SK-N-MC (cell line): ENCODE data around the gene SATB2.

Experiments used
- EZH2 ChIP-seq: fragments of 200-600 bp; sonication (generic); IDR thresholded peaks from one replicate; pipeline ENCODE4 v1.6.1; 2017; ENCODE audit warnings: antibody characterized with exemption
- FOXP2 ChIP-seq: optimal IDR thresholded peaks from 2 replicates; pipeline ENCODE3; 2011; ENCODE audit warnings: mild to moderate bottlenecking, moderate library complexity; ENCODE audit not compliant: insufficient read depth; ENCODE audit errors: extremely low read length, control extremely low read depth
- POLR2AphosphoS5 ChIP-seq: IDR thresholded peaks from 2 replicates; pipeline ENCODE4 v1.6.1; 2012; ENCODE audit warnings: mild to moderate bottlenecking, low read depth, low read length, borderline replicate concordance

DNA sequence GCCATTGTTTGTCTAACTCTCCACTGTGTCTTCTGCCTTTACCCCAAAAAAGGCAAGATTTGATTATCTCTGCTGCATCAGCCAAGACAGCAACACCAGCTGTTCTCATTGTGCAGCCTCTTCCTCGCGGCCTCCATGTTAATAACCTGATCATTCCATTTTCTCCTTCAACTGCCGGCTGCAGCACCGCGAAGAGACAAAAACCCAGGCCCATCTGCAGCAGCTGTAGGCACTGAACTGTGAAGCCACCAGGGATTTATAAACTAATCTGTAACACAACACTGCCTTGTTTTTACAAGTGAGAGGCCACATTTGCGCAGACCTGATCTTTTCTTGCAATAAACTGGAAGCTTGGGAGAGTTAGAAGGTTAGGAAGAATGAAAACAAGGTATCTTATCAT, 147.8 kb downstream of the SATB2 start:
- no peak for TF ChIP-seq POLR2AphosphoS5
- TF ChIP-seq EZH2 = no peak
- TF ChIP-seq FOXP2 = no peak
